ENCODE data around the gene CLRN2. TPM values are rescaled to one million over a fixed set of nuclear protein-coding genes. Genes with fewer than 3 reads are reported as not detected.

CLRN2 gene
- total RNA-seq, 3 donors from 2014 or later: not detected

DNA sequence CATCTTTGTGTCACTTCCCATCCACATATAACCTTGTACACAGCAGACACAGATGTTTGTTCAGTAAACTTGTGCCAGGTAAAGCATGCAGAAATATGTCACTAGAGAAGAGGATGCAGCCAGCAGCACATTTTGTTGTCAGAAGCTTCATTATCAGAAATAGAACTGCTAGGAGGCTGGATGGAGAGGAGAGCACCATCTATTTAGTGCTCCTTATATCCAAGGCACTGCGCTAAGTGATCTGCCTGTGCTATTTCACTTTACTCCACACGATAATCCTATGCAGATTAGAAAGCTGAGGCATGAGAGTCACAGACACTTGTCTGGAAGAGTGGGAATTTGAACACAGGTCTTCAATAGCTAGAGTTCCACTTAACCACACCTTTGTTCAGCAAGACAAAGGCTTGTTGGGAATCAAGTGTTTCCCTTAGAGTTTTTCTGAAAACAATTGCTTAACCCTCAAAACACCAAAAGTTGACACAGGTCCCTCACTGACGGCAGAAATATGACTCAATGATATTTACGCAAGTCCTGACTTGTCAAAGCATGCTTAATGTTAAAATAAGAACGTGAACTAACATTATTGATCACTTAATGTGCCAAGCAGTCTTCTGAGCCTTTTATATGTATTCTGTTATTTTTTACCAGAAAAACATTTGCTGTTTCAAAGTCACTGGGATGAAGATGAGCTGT is 1.8 kb upstream of the CLRN2 start:
- Histone ChIP-seq H3K9me3 (no peaks in the 10 kb centered on the region), H3K27me3 (no peaks in the 10 kb centered on the region), H3K4me3 (no peak overlapping the region), H3K36me3 (no peaks in the 10 kb centered on the region), H3K4me1 (peaks cover 0 to 8% of the 10 kb centered on the region in 2 donors), H3K27ac (no peak overlapping the region)
- TF ChIP-seq POLR2A (IDR thresholded peaks at IDR 0.05) (no peak), POLR2AphosphoS5 (IDR thresholded peaks at IDR 0.05) (no peak)
- TF ChIP-seq, protein P1, sequence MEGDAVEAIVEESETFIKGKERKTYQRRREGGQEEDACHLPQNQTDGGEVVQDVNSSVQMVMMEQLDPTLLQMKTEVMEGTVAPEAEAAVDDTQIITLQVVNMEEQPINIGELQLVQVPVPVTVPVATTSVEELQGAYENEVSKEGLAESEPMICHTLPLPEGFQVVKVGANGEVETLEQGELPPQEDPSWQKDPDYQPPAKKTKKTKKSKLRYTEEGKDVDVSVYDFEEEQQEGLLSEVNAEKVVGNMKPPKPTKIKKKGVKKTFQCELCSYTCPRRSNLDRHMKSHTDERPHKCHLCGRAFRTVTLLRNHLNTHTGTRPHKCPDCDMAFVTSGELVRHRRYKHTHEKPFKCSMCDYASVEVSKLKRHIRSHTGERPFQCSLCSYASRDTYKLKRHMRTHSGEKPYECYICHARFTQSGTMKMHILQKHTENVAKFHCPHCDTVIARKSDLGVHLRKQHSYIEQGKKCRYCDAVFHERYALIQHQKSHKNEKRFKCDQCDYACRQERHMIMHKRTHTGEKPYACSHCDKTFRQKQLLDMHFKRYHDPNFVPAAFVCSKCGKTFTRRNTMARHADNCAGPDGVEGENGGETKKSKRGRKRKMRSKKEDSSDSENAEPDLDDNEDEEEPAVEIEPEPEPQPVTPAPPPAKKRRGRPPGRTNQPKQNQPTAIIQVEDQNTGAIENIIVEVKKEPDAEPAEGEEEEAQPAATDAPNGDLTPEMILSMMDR (IDR thresholded peaks at IDR 0.05): no peak
- intact Hi-C loops (cut with DNase I; ENCODE audit: low total_unique reads): no loop called here
- no peak for DNase-seq (ENCODE audit: low spot score in 2 of 2)

DNA sequence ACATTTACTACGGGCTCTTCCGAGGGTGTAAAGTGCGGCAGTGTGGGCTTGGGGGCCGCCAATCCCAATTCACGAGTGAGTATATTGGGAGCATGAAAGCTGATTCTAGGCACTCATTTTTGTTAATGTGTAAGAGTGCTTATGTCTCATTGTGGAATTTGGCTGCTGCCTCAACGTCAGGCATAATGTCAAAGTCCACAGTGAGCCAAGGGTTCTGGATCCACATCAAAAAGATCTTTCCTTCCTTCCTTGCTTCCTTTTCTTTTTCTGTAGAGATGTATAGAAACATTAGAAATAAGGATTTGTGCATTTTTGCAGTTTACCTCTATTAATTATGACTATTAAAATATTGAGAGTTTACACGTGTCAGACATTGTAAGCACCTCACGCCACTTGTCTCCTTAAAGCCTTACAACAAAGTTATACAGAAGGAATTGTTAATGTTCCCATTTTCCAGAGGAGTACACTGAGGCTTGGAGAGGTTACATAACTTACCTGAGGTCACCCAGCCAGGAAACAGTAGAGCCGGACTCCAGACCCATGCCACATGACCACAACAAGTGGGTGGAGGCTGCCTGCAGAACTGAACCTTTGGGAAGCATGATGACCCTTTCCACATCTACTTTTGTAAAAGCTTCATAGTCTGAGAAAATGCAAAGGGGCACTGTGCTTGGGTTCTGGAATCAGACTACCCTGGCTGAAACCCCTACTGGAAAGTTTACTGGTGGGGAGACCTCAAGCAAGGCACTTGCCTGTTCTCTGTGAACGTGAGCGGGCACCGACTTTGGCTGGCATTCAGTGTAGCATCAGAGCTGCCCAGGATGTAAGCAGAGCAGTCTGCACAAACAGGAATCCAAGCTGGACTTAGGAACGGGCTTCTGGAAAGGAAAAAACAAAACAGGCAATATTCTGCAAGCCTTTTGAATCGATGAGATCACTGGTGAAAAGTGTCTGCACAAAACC is 761 bp downstream of the CLRN2 start:
- H3K4me3 ChIP-seq: no peak overlapping the region
- no peaks in the 10 kb centered on the region for H3K9me3 ChIP-seq
- H3K36me3 ChIP-seq: no peaks in the 10 kb centered on the region
- no peak for DNase-seq (ENCODE audit: low spot score in 2 of 2)
- no peaks in the 10 kb centered on the region for H3K27me3 ChIP-seq
- TF ChIP-seq POLR2AphosphoS5 (IDR thresholded peaks at IDR 0.05) (no peak), POLR2A (IDR thresholded peaks at IDR 0.05) (no peak)
- TF ChIP-seq, protein P1 (IDR thresholded peaks at IDR 0.05): no peak
- H3K27ac ChIP-seq: no peak overlapping the region
- H3K4me1 ChIP-seq: peaks cover 0 to 2% of the 10 kb centered on the region in 2 donors
- intact Hi-C loops (cut with DNase I; ENCODE audit: low total_unique reads): no loop called here

DNA sequence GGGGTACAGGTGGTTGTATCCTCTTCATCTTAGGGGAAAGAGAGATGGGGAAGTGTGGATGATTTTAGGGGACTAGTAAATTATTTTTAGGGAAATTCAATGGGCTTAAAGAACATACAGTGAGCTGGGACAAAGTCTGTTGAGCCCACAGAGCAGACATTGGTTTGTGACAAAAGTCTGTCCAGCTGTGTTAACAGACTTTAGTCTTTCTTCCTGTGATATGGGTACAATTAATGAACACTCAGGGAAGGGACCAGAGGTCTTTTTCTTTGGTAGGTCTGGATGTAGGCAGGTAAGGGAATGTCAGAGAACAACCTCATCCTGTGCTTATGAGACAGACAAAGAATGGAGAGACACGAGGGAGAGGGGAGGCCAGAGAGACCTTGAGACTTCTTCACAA is 2.0 kb downstream of the CLRN2 start:
- peaks cover 0 to 3% of the 10 kb centered on the region in 2 donors for H3K27me3 ChIP-seq
- DNase-seq (ENCODE audit: low spot score in 2 of 2): no peak
- no peaks in the 10 kb centered on the region for H3K36me3 ChIP-seq
- H3K9me3 ChIP-seq: no peaks in the 10 kb centered on the region
- intact Hi-C loops (cut with DNase I; ENCODE audit: low total_unique reads): no loop called here
- no peak for TF ChIP-seq POLR2AphosphoS5 (IDR thresholded peaks at IDR 0.05)
- TF ChIP-seq POLR2A (IDR thresholded peaks at IDR 0.05): no peak
- TF ChIP-seq, protein P1 (IDR thresholded peaks at IDR 0.05): no peak
- H3K4me1 ChIP-seq: no peaks in the 10 kb centered on the region
- H3K4me3 ChIP-seq: no peak overlapping the region
- no peak overlapping the region for H3K27ac ChIP-seq

DNA sequence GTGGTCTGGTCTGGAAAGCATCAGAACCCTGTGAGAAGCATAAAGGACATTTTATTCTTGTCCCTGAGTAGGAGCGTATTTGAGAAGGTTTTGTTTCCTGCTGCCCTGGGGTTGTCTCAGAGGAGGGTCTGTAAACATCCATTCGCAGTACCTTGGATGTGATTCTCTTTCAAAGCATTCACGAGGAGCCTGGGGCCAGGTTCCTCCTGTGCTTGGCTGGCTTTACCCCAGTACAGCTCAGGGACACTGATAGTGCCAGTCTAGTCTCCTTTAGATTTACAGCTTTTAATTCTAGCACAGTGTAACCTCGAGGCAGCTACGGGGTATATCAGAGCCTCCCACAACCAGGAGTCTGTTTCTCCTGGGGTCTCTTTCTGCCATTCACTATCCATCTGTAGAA is 2.7 kb downstream of the CLRN2 start:
- H3K36me3 ChIP-seq: no peaks in the 10 kb centered on the region
- DNase-seq (ENCODE audit: low spot score in 2 of 2): no peak
- no peaks in the 10 kb centered on the region for H3K9me3 ChIP-seq
- no peaks in the 10 kb centered on the region for H3K4me1 ChIP-seq
- no peak overlapping the region for H3K4me3 ChIP-seq
- peaks cover 0 to 3% of the 10 kb centered on the region in 2 donors for H3K27me3 ChIP-seq
- TF ChIP-seq, protein P1 (IDR thresholded peaks at IDR 0.05): no peak
- no peak for TF ChIP-seq POLR2AphosphoS5 (IDR thresholded peaks at IDR 0.05)
- TF ChIP-seq POLR2A (IDR thresholded peaks at IDR 0.05): no peak
- no peak overlapping the region for H3K27ac ChIP-seq
- intact Hi-C loops (cut with DNase I; ENCODE audit: low total_unique reads): no loop called here

DNA sequence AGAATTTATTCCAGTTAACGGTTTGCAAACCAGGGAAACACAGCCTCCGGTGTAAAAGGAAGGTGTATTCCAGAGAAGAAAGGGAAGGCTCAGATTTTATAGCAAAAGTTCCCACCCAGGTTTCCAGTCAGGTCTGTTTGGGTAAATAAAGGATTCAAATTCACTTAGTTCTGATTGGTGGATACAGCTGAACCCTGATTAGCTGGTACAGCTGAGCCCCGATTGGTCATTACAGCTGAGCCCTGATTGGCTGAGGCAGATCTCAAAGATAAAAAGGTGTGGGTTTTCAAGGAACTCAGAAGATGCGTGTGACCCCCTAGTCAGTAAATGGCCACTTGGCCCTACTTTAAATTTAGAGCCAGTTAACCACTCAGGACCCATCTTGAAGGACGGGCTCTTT is 6.6 kb downstream of the CLRN2 start:
- Histone ChIP-seq H3K36me3 (no peaks in the 10 kb centered on the region), H3K4me1 (no peaks in the 10 kb centered on the region), H3K27me3 (peaks cover 0 to 3% of the 10 kb centered on the region in 2 donors), H3K27ac (no peak overlapping the region), H3K9me3 (no peaks in the 10 kb centered on the region), H3K4me3 (no peak overlapping the region)
- DNase-seq (ENCODE audit: low spot score in 2 of 2): no peak
- TF ChIP-seq POLR2A (IDR thresholded peaks at IDR 0.05) (no peak), POLR2AphosphoS5 (IDR thresholded peaks at IDR 0.05) (no peak)
- TF ChIP-seq, protein P1 (IDR thresholded peaks at IDR 0.05): no peak
- intact Hi-C loops (cut with DNase I; ENCODE audit: low total_unique reads): no loop called here
